ENCODE results near the gene CSNK1D.
A peak's percentile ranks its signal among the peaks of the same experiment; 100 is the strongest.

Gene CSNK1D

DNA sequence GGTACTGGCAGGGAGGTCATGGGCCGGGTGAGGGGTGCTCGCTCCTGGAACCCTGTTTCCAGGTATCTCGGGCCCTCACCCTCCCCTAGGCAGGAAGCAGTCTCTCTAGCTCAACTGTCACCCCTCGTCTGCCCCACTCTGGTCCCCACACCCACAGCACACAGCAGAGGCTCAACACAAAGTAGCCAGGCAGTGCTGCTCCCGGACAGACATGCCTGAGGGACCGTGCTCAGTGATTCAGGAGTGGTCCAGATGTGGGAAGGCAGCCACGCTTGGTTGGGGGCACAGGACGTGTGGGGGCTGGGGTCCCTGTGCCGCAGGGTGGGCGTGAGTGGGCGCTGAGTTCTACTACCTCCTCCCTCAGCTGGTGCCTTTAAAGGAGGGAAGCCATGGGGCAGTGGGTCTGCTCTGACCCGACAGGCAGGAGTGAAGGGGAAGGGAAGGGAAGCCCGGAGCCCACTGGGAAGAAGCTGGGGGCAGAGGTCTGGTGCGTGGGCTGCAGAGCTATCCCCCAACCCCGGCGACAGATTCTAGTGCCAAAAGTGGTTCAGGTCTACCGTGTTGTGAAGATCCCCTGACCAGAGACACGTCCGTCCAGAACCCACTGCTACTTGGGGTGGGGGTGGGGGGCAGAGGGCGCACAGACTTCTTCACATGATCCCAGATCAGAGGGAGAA, 32.9 kb downstream of the CSNK1D start:
- DNase-seq (ENCODE audit: low read depth in 3 of 3) = no peak

DNA sequence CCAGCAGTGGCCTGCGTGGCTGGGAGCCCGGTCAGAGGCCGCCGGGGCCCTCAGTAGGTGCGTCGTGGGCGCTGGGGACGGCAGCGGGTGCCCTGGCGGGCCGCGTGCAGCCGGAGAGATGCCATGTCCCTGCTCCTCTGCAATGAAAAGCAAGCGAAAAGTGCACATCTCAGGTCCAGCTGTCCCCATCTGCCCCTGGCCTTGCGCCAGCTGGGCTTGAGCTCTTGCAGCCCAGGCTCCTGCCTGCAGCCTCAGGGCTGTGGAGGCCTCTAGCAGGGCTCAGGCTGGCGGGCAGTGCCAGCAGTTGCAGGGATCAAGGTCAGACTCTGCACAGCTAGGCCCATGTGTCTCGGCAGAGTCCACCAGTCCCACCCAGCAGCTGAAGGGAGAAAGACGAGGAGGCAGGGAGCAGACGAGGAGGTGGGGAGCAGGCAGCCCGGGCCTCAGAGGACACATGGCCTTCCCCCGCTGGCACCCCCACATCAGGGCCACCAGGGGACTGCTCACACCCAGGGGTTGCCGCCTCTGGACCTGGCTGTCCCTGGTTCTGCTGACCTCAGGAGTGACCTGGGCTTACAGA, 33.5 kb downstream of the CSNK1D start:
- DNase-seq (ENCODE audit: low read depth in 3 of 3) = no peak

DNA sequence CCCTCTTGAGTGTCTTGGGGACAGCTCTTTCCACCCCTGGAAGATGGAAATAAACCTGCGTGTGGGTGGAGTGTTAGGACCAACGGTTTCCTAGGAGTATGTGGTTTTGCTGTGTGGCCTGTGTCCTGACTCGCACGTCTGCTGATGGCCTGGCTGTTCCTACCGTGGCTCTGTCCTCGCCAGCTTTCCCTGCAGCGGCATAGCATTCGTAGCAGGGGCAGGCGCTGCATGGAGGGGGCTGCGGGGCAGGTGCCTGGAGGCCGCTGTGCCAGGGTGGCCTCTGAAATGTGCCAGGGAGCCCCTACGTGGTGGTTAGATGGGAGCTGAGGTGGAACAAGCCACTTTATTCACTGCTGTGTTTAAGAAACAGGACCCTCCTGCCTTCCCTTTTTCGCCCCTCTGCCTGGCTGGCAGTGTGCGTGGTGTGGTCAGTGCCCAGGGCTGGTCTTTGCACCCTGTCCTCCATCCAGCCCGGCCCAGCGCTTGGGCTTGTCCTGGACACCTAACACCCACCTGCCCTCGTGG, 34.0 kb downstream of the CSNK1D start:
- no peak for DNase-seq (ENCODE audit: low read depth in 3 of 3)

DNA sequence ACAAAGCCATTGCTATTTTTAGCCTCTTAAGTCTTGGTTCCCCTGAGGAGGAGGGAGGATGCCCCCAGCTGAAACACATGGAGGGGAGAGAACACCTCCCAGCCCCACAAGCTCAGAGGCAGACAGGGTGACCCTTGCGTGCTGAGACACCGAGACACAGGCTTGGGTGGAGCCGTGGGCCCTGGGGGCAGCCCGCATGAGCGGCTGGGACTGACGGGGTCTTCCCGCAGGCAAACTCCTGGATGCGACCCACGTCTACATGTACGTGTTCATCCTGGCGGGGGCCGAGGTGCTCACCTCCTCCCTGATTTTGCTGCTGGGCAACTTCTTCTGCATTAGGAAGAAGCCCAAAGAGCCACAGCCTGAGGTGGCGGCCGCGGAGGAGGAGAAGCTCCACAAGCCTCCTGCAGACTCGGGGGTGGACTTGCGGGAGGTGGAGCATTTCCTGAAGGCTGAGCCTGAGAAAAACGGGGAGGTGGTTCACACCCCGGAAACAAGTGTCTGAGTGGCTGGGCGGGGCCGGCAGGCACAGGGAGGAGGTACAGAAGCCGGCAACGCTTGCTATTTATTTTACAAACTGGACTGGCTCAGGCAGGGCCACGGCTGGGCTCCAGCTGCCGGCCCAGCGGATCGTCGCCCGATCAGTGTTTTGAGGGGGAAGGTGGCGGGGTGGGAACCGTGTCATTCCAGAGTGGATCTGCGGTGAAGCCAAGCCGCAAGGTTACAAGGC, 34.9 kb downstream of the CSNK1D start:
- peak; percentile 47 to 76 (median 50) for DNase-seq (ENCODE audit: low read depth in 3 of 3)

DNA sequence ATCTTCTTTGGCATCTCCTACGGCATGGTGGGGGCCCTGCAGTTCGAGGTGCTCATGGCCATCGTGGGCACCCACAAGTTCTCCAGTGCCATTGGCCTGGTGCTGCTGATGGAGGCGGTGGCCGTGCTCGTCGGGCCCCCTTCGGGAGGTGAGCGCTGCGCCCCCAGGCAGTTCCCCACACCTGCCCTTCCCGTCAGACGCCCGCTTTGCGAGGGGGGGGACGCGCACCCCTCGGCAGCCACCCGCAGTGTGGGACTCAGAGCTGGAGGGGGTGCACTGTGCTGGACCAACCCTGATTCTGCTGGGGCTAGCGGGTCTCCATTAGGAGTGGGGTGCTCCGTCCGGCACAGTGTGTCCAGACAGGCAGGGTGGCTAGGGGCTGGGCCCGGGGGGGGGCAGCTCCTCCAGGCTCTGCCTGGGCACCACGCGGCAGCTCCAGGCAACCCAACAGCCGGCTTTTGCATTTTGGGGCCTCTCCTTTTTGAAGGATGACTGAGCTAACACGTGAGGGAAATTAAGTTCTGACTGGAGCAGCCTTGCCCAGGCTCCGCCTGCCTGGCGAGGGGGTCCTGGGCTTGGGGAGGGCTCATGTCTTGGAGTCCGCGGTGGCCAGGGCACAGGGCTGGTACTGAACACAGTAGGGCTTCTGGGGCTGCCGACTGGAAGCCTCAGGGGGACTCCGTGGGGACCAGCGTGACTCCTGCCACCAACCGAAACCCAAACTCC, 35.6 kb downstream of the CSNK1D start:
- DNase-seq (ENCODE audit: low read depth in 3 of 3) = no peak

DNA sequence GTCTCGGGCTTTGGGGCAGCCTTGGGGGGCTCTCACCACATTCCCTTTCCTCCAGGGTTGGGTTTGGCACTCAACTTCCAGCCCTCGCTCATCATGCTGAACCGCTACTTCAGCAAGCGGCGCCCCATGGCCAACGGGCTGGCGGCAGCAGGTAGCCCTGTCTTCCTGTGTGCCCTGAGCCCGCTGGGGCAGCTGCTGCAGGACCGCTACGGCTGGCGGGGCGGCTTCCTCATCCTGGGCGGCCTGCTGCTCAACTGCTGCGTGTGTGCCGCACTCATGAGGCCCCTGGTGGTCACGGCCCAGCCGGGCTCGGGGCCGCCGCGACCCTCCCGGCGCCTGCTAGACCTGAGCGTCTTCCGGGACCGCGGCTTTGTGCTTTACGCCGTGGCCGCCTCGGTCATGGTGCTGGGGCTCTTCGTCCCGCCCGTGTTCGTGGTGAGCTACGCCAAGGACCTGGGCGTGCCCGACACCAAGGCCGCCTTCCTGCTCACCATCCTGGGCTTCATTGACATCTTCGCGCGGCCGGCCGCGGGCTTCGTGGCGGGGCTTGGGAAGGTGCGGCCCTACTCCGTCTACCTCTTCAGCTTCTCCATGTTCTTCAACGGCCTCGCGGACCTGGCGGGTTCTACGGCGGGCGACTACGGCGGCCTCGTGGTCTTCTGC, 36.3 kb downstream of the CSNK1D start:
- no peak for DNase-seq (ENCODE audit: low read depth in 3 of 3)

DNA sequence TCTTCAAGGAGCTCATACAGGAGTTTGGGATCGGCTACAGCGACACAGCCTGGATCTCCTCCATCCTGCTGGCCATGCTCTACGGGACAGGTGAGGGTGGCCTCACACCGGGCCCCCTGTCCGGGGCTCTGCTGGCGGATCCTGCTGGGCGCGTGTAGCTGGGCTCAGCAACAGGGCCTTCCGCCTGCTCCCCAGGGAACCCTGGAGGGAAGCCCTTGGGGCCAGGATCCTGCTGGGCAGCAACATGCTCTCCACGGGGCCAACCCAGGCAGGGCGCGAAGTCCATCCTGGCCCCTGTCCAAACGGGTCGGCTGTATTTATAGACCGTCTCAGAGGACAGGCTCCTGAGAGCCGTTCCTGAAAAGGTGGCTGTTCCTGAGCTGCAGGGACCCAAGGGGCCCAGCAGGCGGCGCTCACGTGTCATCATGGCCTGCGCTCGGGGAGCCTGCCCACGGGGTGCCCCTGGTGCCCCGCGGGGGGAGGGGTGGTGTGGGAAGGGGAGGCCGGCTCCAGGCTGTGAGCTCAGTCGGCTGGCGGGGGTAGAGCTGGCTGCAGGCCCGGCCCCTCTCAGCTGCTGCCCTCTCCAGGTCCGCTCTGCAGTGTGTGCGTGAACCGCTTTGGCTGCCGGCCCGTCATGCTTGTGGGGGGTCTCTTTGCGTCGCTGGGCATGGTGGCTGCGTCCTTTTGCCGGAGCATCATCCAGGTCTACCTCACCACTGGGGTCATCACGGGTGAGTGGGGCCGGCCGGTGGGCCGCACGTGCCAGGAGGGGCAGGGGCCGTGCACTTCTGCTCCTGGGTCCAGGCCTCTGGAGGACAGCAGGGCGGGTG, 37.1 kb downstream of the CSNK1D start:
- DNase-seq (ENCODE audit: low read depth in 3 of 3) = peak; percentile 48 to 67 (median 53)

DNA sequence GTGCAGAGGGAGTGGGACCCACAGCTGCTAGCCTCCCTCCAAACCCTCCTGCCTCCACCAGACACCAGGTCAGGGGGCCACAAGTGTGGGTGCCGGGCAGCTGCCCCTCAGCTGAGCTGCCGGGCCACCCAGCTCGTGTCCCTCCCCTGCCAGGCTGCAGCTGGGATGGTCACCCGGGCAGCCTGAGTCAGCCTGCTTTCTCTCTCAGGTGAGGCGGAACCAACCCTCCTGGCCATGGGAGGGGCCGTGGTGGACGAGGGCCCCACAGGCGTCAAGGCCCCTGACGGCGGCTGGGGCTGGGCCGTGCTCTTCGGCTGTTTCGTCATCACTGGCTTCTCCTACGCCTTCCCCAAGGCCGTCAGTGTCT, 37.7 kb downstream of the CSNK1D start:
- DNase-seq (ENCODE audit: low read depth in 3 of 3) = no peak

DNA sequence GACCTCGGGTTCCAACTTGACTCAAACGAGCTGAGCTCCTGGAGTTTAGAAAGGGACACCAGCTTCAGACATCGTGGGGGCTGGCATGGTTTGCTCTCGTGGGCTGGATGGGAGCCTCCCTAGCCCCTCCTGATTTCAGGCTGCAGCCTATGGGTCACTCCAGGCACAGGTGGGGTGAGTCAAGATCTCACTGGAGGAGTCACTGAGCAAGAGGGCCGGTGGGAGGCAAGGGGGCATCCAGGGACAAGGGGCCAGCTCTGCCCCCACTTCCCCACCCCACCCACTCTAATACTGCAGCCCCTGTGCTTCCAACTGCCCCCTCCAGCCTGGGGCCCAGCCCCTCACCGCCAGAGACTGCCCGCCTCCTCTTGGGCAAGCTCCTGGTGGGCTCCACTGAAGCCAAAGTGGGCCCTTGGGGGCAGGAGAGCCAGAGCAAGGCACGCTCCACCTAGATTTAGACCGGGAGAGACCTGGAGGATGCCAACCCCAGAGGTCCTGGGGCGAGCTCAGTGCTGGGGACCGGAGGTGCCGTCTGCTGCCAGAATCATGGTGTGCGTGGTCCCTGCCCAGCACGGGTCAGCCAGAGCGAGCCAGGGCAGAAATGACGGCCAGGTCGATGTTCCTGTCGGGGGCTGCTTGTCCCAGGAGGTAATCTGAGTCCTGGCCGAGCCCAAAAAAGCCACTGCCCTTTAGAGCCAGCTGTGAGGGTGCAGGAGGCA, 38.3 kb downstream of the CSNK1D start:
- DNase-seq (ENCODE audit: low read depth in 3 of 3) = no peak

DNA sequence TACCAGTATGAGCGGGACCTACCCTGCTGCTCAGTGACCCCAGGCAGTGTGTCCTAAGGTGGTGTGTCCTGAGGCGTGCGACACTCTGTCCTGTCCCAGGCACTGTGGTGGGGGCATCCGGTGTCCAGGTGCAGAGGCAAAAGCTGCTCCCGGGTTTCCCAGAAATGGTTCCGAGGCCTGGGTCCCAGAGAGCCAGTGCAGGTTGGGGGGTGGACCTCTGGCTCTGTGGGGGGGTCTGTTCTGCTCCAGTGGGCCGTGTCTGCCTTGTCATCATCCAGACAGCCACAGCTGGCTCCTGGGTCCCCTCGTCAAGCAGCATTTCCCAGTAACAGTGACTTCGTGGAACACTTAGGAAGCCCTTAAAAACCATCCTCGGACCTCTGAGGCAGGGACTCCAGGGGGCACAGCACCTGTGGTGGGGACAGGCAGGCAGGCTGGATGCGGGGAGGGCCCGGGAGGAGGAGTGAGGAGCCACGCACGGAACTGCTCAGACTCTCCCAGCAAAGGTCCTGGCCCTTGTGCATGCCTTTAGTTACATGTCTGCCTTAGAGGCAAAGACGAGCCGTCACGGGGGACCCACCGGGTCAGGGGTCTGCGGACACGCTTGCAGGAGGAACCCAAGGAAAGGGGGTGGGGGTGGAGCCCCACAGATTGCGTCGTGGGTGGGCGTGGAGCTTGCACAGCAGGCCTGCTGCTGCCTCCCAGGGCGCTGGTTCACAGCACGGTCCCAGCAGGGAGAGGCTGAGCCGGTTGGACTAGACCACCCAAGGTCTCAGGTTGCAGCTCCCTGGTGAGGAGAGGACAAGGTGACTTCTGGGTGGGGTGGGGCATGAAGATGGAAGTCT, 39.1 kb downstream of the CSNK1D start:
- DNase-seq (ENCODE audit: low read depth in 3 of 3) = no peak

DNA sequence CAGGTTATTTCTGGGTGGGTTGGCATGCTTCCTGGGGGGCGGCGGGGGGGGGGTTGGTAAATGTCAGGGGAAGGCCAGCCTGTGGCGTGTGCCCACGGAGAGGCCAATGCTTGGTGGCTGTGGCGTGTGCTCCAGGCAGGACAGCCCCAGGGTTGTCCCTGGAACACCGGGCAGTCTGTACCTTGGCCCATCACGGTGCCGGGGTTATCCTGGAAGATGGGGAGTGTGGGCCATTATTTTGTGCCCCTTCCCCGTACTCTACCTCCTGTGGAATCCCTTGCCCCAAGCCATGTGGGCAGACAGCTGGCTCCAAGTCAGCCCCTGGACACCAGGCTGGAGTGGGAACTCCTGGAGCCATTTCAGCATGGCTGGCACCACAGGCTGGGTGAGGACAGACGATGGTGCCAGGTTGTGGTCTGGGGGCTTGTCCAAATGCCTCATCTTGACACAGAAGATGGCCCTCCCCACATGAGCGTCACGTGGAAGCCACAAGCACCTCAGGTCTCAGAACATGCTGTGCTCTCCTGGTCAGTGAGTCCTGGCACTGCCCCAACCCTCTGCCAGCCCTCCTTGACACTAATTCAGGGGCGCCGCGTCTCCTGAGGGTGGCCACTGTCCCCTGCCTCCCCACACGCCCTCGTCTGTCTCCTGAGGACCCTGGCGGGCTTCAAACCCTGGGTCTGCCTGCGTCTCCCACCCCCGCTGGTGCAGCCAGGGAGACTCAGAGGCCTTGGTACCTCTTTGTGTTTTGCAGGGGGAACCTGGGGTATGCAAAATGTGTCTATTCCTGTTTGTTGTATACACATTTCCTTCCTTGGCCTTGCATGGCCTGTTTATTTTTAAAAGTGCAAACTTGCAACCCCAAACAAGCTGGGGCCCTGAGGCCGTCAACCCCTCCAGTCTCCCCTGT, 40.4 kb downstream of the CSNK1D start:
- no peak for DNase-seq (ENCODE audit: low read depth in 3 of 3)

DNA sequence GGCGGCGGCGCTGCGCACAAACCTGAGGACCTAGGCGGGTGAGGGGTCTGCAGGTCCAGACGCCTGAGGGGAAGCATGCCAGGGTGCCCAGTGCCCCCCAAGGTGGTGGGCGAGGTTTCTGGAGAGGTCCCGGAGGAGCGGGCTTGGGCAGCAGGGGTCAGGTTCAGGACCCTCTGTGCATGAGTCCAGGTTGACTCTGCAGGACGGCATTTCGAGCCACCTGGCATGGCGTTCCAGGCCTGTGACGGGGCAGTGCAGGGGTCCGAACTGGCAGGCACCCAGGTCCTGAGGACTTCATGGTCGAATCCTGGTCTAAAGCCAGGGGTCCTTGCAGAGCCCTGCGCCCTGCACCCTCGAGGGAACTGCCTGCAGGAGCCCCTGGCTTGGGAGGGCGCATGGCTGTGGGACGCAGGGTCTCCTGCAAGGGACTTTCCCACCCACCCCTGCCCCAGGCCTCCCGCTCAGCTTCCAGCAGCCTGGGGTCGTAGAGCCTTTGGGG, 41.1 kb downstream of the CSNK1D start:
- no peak for DNase-seq (ENCODE audit: low read depth in 3 of 3)

DNA sequence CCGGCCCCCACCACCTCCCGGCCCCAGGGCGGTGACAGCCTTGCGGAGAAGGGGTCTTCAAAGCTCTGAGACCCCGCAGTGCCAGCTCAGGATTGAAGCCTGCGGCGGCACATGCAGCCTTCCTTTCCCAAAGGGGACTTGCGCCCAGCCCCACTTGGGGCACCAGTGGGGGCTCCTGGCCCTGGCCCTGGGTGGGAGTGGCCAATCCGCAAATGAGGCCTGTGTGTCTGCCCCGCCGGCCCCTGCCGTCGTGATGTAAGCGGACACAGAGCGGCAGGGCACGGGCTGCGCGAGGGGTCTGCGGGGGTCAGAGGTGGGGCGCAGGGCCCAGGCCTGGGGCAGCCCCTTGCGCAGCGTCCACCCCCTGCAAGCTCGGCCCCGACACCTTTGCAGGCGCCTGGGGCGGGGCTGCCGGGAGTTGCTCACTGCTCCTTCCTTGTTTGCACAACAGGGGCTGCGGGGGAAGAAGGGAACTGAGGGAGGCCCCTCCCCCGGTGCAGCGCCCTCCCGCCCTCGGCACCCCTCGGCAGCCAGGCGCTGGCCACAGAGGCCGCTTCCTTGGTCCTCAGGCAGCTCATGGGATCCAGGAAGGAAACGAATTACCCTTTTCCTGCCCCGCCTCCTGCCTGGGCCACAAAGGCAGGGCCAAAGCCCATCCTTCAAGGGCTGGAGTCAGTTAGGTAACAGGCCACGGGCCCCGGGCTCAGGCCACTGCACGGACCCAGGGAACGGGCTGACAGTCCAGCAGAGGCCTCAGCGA, 41.8 kb downstream of the CSNK1D start:
- no peak for DNase-seq (ENCODE audit: low read depth in 3 of 3)

DNA sequence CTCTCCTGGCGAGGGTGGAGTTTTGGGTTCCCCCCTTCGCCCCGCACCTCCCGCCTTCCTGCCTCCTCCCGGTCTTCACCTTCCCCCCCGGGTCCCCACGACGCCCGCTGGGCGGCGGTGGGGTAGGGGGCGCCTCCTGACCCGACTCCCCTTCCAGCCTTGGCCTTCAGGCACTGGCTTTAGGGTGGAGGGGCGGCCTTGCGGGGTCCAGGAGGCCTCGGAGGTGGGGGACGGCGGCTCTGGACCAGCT, 42.3 kb downstream of the CSNK1D start:
- DNase-seq (ENCODE audit: low read depth in 3 of 3) = no peak

DNA sequence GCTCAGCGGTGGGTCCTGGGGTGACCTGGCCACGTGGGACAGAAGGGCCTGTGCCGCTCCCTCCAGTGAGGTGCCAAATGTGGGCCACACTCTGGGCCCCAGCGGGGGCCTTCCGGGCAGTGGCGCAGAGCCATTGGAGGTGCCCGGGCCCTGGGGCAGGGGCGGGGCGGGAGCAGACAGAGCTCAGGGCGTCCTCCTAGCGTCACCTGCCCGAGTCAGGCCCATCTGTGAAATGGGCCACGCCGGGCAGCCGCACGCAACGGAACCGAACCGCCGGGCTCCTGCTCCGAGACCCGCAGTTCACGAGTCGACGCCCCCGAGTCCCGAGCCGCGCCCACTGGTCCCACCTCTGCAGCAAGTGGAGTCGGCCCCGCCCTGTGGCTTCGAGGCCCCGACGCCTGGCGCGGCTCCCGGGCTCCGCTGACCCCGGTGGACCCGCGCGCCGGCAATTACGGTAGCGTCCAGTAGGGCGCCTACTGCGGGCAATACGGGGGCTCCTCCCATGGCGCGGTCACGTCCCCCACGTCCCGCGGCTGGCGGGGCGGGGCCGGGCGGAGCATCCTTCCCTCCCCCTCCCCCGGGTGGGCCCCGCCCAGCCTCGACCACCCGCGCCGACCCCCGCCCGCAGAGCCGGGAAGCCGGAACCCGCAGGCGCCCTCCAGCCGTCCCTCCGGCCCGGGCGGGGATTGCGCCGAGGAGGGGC, 42.7 kb downstream of the CSNK1D start:
- DNase-seq (ENCODE audit: low read depth in 3 of 3) = peak in 1 of 3 experiments; percentile 67

DNA sequence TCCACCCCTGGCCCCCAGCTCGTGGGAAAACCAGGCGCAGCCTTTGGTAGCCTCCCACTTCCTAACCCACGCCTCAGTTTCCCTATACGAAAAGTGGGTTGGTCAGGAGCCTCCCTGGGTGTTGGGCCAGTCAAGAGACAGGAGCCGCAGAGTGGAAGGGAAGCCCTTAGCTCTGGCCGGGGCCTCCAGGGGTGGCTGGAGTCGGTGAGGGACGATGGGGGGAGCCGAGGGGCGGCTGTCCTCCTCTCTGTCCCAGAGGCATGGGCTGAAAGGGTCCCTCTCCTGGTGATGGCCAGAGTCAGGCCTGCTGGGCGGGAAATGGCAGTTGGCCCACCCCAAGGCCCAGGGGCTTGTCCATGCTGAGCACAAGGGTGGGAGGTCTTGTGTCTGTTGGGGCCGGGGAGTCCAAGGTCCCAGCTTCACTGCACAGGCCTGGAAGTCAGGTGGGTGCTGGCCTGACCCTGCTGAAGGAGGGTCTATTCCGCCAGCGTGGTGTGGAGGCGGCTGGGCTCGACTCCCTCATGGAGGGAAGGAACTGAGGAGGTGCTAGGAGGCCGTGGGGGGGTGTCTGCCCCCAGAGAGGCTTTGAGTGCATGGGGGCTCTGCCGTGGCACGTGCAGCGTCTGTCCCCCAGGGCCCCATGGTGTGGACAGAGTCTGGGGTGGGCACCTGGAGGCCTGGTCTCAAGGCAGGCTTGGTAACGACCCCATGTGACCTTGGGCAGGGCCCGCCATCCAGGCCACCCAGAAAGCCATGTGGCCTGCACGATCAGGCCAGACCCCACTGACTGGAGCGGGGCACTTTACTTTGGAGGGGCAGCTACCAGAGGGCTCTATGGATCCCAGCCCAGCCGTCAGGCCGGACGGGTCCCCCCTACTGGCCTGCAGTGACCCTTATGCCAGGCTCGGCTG, 43.5 kb downstream of the CSNK1D start:
- no peak for DNase-seq (ENCODE audit: low read depth in 3 of 3)

Data from stimulated activated CD4-positive, alpha-beta T cell treated with anti-CD3 and anti-CD28 coated beads, TNF-alpha, amount 100 ng/mL, for 24 hours (primary cell).